Esophagus squamous epithelium (tissue), 5 donors: ENCODE measurements around the gene NRXN2. TPM values are rescaled to one million over a fixed set of nuclear protein-coding genes. Genes with fewer than 3 reads are reported as not detected.
"Not testable (repeated sequence)": the region's sequence is repeated elsewhere in the genome, so short reads cannot be mapped to it uniquely, and the experiment has no call there.

Experiments
- DNase-seq: peaks from one replicate; lab custom pipeline; 2025; lab: John Stamatoyannopoulos, UW
- H3K27ac ChIP-seq, 4 donors: fragments of 200-600 bp; sonication (generic); one replicate each; pipeline ENCODE4 v1.5.1; 2016 to 2019; ENCODE audit warnings: mild to moderate bottlenecking in 1 of 4
- H3K27me3 ChIP-seq, 4 donors: fragments of 200-600 bp; sonication (generic); 1 replicate in 3 of 4; 2 replicates in 1 of 4; pipeline versions ENCODE4 v1.5.1 to v1.6.0; 2017 to 2021; ENCODE audit warnings: antibody characterized with exemption in 1 of 4
- H3K36me3 ChIP-seq, 3 donors: fragments of 200-600 bp; sonication (generic); one replicate each; pipeline ENCODE4 v1.5.1; 2016 to 2019
- H3K4me1 ChIP-seq, 3 donors: fragments of 200-600 bp; sonication (generic); one replicate each; pipeline ENCODE4 v1.5.1; 2017 to 2019
- H3K4me3 ChIP-seq, 4 donors: fragments of 200-600 bp; sonication (generic); 1 replicate in 3 of 4; 2 replicates in 1 of 4; pipeline ENCODE4 v1.5.1; 2016 to 2019; ENCODE audit warnings: mild to moderate bottlenecking in 2 of 4, moderate library complexity in 1 of 4
- H3K9me3 ChIP-seq, 3 donors: fragments of 200-600 bp; sonication (generic); one replicate each; pipeline ENCODE4 v1.5.1; 2016 to 2019
- POLR2A ChIP-seq, 4 donors: fragments of 450-650 bp; IDR thresholded peaks; one replicate each; pipeline ENCODE4 v1.6.1; 2017; ENCODE audit warnings: antibody characterized with exemption in 4 of 4, mild to moderate bottlenecking in 4 of 4, moderate library complexity in 3 of 4
- WGBS, 2 donors: methylation state at CpG; one replicate each; pipeline ENCODE4 v1.1.5; 2018; 5-methylcytosine and 5-hydroxymethylcytosine counted together
- intact Hi-C: fragments of 100-400 bp; cut with DNase I; formaldehyde crosslinking; loops from one replicate; pipeline ENCODE4 v1.15.0; 2022
- total RNA-seq, 4 donors: library from RNA; depleted of rRNA; stranded (reverse); fragments of >200 nt; gene quantifications; one replicate each; pipeline ENCODE4 v1.1.0, GENCODE V29; 2016
- TF ChIP-seq, protein P1 (sequence below), 6 experiments: fragments of 450-650 bp in 4 of 6; fragments of 200-600 bp in 2 of 6; sonication (generic) in 2 of 6; IDR thresholded peaks; one replicate each; pipeline ENCODE4 v1.5.1; 2016 to 2019; ENCODE audit warnings: antibody characterized with exemption in 6 of 6, mild to moderate bottlenecking in 4 of 6, moderate library complexity in 4 of 6
- donor health status: DM: yes; HTN: yes; CAD: no.

The NRXN2 gene
- total RNA-seq, 4 donors from 2014 or later: 0.38 TPM; not detected in 3

DNA sequence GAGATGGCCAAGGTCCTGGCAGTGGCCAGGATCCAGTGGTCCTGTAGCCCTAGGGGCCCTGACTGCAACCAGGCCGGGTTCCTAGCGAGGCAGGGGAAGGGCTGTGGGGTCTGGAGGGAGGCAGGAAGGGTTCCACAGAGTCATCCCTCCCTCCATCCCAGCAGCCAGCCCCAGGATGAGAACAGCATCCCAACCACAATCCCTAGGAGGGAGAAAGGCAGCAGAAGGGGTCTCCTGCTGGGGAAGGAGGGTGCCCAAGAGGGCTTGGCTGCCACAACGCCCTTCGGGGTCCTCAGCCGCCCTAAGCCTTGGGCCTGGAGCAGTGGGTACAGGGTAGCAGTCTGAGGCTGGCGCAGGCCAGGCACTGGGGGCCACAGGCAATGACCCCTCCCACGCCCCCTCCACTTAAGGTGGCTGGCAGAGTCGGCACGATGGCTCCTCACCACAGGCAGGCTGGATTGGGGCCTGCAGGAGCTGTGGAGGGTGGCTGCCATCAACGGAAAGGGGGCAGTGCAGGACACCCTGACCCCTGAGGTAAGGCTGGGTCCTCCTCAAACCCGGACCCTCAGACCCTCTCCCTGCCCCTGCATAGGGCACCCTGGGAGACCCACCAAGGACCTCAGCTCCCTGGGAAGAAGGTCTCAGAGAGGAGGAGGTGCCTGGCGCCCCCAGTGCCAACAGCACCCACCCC, 124.7 kb downstream of the NRXN2 start:
- Histone ChIP-seq H3K27me3 (no peaks in the 10 kb centered on the region), H3K4me3 (no peak overlapping the region), H3K27ac (no peak overlapping the region), H3K9me3 (no peaks in the 10 kb centered on the region), H3K36me3 (no peaks in the 10 kb centered on the region), H3K4me1 (no peaks in the 10 kb centered on the region)
- intact Hi-C loops: no loop called here
- no peak for DNase-seq
- 80 to 81% methylated on average over 2 to 6 of the region's 12 CpGs for whole genome bisulfite sequencing, 2 donors
- TF ChIP-seq, protein P1, sequence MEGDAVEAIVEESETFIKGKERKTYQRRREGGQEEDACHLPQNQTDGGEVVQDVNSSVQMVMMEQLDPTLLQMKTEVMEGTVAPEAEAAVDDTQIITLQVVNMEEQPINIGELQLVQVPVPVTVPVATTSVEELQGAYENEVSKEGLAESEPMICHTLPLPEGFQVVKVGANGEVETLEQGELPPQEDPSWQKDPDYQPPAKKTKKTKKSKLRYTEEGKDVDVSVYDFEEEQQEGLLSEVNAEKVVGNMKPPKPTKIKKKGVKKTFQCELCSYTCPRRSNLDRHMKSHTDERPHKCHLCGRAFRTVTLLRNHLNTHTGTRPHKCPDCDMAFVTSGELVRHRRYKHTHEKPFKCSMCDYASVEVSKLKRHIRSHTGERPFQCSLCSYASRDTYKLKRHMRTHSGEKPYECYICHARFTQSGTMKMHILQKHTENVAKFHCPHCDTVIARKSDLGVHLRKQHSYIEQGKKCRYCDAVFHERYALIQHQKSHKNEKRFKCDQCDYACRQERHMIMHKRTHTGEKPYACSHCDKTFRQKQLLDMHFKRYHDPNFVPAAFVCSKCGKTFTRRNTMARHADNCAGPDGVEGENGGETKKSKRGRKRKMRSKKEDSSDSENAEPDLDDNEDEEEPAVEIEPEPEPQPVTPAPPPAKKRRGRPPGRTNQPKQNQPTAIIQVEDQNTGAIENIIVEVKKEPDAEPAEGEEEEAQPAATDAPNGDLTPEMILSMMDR (IDR thresholded peaks at IDR 0.05): no peak
- TF ChIP-seq POLR2A (IDR thresholded peaks at IDR 0.05): no peak

DNA sequence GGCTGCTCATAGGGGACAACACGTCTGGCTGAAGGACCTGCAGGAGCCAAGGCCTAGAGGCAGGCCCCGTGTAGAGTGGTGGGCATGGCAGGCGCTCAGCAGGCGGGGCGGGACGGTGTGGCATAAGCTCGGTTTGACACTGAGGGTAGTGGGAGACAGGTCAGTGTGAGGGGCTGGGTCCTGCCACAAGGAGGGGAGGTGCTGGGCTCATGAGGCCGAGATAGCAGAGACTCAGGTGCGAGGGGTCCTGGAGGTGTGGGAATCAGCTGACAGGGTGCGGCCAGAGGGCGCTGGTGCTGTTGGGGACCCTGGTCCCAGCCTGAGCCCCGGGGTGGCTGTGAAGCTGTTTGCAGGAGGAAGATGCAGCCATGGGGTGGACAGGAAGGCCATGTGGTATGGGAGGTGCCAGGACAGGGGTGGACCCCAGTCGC, 125.3 kb downstream of the NRXN2 start:
- H3K27ac ChIP-seq: no peak overlapping the region
- intact Hi-C loops: no loop called here
- H3K4me1 ChIP-seq: no peaks in the 10 kb centered on the region
- no peak for DNase-seq
- H3K27me3 ChIP-seq: no peaks in the 10 kb centered on the region
- H3K9me3 ChIP-seq: no peaks in the 10 kb centered on the region
- no peaks in the 10 kb centered on the region for H3K36me3 ChIP-seq
- TF ChIP-seq POLR2A (IDR thresholded peaks at IDR 0.05): no peak
- TF ChIP-seq, protein P1 (IDR thresholded peaks at IDR 0.05): no peak
- H3K4me3 ChIP-seq: no peak overlapping the region
- 73 to 82% methylated on average over 7 to 12 of the region's 13 CpGs for WGBS, 2 donors

DNA sequence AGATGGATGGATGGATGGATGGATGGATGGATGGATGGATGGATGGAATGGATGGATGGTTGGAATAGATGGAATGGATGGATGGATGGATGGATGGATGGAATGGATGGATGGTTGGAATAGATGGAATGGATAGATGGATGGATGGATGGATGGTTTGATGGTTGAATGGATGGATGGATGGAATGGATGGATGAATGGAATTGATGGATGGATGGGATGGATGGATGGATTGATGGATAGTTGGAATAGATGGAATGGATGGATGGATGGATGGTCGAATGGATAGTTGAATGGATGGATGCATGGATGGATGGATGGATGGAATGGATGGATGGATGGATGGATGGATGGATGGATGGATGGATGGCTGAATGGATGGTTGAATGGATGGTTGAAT, 127.1 kb downstream of the NRXN2 start:
- DNase-seq, intact Hi-C loops, H3K27me3 ChIP-seq, H3K27ac ChIP-seq, H3K36me3 ChIP-seq, H3K4me1 ChIP-seq, H3K4me3 ChIP-seq, H3K9me3 ChIP-seq: not testable (repeated sequence)
- WGBS, 2 donors: 44 to 49% methylated on average over 1 of the region's 1 CpG

DNA sequence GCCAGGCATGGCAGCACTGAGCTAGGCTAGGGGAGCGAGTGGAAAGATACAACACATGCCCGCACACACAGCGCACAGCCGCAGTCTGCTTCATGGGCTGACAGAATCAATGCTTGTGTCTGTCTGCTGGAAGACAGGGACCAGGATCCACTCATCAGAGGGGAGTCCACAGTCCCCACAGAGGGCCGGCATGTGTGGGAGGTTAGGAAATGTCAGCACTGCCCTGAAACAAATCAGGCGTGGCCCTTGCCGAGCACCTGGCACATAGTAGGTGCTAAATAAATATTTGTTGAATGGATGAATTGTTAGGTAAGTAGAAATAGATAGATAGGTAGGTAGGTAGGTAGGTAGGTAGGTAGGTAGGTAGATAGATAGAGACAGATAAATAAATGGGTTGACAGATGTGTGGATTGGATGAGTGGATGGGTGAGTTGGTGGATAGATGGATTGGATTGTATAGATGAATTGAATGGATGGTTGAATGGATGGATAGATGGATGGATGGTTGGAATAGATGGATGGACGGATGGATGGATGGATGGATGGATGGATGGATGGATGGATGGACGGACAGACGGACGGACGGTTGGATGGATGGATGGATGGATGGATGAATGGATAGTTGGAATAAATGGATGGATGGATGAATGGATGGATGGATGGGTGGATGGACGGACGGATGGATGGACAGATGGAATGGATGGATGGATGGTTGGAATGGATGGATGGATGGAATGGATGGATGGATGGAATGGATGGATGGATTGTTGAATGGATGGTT, 128.6 kb downstream of the NRXN2 start:
- DNase-seq: no peak
- intact Hi-C loops: no loop called here
- Histone ChIP-seq H3K4me1 (no peaks in the 10 kb centered on the region), H3K27me3 (no peaks in the 10 kb centered on the region), H3K9me3 (peaks cover 0 to 3% (median 1%) of the 10 kb centered on the region in 3 donors), H3K27ac (no peak overlapping the region), H3K36me3 (no peaks in the 10 kb centered on the region), H3K4me3 (no peak overlapping the region)
- TF ChIP-seq, protein P1 (IDR thresholded peaks at IDR 0.05): no peak
- TF ChIP-seq POLR2A (IDR thresholded peaks at IDR 0.05): no peak
- WGBS, 2 donors: 83 to 91% methylated on average over 10 to 14 of the region's 14 CpGs

DNA sequence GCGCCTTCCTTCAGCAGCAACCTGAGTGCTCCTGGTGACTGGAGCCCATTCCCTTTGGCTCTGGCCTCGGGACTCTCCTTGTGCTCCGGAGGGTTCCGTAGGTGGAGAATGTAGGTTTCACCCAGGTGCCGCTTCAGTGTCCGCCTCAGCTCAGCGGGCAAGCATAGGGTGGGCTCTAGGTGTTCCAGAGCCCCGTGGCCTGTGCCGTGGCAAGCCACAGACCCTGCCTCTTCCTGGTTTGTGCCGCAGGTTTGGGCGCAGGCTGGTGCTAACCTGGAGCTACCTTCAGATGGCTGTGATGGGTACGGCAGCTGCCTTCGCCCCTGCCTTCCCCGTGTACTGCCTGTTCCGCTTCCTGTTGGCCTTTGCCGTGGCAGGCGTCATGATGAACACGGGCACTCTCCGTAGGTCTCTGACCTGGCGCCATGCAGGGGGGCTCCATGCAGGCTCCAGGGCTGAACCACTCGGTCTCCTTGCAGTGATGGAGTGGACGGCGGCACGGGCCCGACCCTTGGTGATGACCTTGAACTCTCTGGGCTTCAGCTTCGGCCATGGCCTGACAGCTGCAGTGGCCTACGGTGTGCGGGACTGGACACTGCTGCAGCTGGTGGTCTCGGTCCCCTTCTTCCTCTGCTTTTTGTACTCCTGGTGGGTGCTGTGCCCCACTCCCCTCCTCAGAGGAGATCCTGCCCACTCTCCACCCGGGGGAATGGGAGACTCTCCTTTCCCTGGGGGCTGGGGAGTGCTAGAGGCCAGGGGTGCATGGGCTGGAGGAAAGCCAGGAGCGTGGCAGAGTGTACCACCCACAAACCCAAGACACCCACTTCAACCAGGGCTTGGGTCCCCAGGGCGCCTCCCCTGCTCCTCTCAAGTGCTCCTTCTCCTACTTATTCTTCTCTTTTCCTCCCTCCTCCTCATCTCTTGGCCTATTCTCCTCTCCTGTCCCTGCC, 129.6 kb downstream of the NRXN2 start:
- intact Hi-C loops: no loop called here
- Histone ChIP-seq H3K4me1 (no peaks in the 10 kb centered on the region), H3K36me3 (no peaks in the 10 kb centered on the region), H3K9me3 (peaks cover 0 to 11% (median 10%) of the 10 kb centered on the region in 3 donors), H3K4me3 (no peak overlapping the region), H3K27me3 (no peaks in the 10 kb centered on the region), H3K27ac (no peak overlapping the region)
- 65 to 73% methylated on average over 6 to 9 of the region's 32 CpGs for WGBS, 2 donors
- TF ChIP-seq, protein P1 (IDR thresholded peaks at IDR 0.05): no peak
- no peak for TF ChIP-seq POLR2A (IDR thresholded peaks at IDR 0.05)
- no peak for DNase-seq
